ENCODE measurements around the gene ZNF615.
"Not testable (repeated sequence)": the region's sequence is repeated elsewhere in the genome, so short reads cannot be mapped to it uniquely, and the experiment has no call there.

Gene ZNF615

GRCh38 chr19:51980116-51980736, 27.8 kb downstream of the ZNF615 start:
- DNase-seq, result no peak

- DNase-seq, result no peak
Measured at GRCh38 chr19:51978882-51979281, 29.1 kb downstream of the ZNF615 start.

- DNase-seq, result no peak
Measured at GRCh38 chr19:51977346-51977745, 30.7 kb downstream of the ZNF615 start.

DNA sequence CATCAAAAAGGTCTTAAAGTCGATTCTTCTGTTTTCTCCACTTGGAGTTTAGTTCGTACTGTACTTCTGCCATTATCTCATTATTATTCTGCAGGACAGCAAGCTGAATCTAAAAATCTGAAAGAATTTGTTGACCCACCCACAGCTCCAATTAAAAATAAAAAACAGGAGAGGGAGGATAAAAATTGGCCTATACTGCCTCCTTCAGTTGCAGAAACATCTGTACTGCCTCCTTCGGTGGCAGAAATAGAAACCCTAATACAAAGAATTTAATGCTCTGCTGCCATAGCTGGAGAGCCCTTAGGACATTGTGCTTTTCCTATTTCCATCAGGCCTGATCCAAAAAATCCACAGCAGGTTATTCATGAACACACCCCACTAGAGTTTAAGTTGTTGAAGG, 31.2 kb downstream of the ZNF615 start:
- no peak for DNase-seq

GRCh38 chr19:51975787-51976186, 32.2 kb downstream of the ZNF615 start:
- not testable (repeated sequence) for DNase-seq

DNA sequence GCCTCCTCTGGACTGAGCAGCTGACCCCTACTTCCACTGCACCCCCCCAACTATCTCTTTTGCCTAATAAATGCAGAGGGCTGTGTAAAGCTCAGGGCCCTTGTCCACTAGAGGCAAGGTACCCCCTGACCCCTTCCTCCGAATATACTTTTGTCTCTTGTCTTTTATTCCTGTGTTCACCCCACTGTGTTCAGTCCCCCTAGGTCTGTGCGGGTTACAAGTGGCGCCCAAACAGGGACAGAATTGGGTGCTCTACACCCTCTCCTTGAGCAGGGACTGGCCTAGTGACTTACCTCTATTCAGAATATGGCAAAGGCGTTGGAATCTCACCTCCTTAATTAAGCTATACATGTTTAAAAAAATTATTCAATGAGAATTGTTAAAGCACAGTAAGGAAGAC, 36.4 kb downstream of the ZNF615 start:
- DNase-seq, result no peak

- DNase-seq, result no peak
Measured at GRCh38 chr19:51970718-51971117, 37.3 kb downstream of the ZNF615 start.

DNA sequence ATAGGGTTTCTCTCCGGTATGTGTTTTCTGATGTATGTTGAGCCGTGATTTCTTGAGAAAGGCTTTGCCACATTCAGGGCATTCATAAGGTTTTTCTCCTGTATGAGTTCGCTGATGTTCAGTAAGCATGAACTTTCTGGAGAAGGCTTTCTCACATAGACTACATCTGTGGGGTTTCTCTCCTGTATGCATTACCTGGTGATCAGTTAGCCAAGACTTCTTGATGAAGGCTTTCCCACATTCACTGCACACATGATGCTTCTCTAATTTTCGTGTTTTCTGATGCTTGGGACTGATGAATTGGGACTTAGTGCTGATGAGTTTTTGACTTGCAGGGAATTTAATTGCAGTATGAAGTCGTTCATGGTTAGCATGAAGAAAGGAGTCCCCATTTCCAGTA, 42.4 kb downstream of the ZNF615 start:
- DNase-seq, result no peak

DNA sequence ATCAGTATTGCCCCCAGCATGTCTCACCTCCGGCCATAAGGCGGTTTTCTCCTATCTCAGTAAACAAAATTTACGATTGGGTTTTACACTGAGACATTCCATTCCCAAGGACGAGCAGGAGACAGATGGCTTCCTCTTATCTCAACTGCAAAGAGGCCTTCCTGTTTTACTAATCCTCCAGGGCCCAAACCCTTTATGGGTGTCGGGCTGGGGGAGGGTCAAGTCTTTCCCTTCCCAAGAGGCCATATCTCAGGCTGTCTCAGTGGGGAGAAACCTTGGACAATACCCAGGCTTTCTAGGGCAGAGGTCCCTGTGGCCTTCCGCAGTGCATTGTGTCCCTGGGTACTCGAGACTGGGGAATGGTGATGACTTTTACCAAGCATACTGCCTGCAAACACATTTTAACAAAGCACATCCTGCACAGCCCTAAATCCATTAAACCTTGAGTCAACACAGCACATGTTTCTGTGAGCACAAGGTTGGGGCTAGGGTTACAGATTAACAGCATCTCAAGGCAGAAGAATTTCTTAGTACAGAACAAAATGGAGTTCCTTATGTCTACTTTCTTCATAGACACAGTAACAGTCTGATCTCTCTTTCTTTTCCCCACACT, 47.3 kb downstream of the ZNF615 start:
- not testable (repeated sequence) for DNase-seq

GRCh38 chr19:51959791-51960190, 48.2 kb downstream of the ZNF615 start:
- DNase-seq, result no peak

- not testable (repeated sequence) for DNase-seq
Measured at GRCh38 chr19:51957846-51958245, 50.2 kb downstream of the ZNF615 start.

GRCh38 chr19:51948975-51949374, 59.0 kb downstream of the ZNF615 start:
- DNase-seq, result no peak

DNA sequence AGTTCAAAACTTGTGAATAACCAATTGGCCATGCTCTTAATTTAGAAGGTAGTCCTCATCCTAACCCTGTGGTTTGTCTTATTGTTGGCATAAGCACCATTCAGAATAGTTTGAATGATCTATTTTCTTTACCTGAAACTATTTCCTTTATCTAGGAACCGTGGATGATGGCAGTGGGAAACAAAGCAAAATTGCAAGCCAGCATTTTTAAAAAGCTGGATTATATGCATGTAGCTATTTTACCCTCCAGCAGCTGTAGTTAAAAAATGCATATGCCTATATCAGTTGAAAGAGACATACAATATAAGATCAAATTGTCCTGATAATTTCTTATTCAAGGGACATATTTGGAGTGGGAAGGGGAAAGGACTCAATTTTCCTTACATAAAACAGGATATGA, 61.4 kb downstream of the ZNF615 start:
- no peak for DNase-seq

DNA sequence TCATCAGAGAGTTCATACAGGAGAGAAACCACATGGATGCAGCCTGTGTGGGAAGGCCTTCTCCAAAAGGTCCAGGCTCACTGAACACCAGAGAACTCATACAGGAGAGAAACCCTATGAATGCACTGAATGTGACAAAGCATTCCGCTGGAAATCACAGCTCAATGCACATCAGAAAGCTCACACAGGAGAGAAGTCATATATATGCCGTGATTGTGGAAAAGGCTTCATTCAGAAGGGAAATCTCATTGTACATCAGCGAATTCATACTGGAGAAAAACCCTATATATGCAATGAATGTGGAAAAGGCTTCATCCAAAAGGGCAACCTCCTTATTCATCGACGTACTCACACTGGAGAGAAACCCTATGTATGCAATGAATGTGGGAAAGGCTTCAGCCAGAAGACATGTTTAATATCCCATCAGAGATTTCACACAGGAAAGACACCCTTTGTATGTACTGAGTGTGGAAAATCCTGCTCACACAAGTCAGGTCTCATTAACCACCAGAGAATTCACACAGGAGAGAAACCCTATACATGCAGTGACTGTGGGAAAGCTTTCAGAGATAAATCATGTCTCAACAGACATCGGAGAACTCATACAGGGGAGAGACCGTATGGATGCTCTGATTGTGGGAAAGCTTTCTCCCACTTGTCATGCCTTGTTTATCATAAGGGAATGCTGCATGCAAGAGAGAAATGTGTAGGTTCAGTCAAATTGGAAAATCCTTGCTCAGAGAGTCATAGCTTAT, 63.0 kb downstream of the ZNF615 start:
- DNase-seq, result no peak

Measured in stimulated activated CD4-positive, alpha-beta T cell treated with anti-CD3 and anti-CD28 coated beads, Interleukin-2, amount 100 ng/mL, for 48 hours (primary cell).